Panc1 (cell line): ENCODE data around the gene ULK3. TPM values are rescaled to one million over a fixed set of nuclear protein-coding genes. Genes with fewer than 3 reads are reported as not detected.

Experiments used
- ATAC-seq: fragments of 200-7000 bp; cut with Tn5 transposase; 2 replicates; pipeline ENCODE4 v1.9.1; 2020; ENCODE audit warnings: mild to moderate bottlenecking, moderate library complexity
- BruUV-seq: library from RNA; stranded (reverse); fragments of 400-500 nt; replicated peaks from 2 replicates; lab custom pipeline; 2021; lab: Mats Ljungman, UMichigan
- CTCF ChIA-PET: fragments of 300-600 bp; sonication (Branson Sonifier 250); formaldehyde crosslinking; loops from one replicate; lab custom pipeline; 2022; ENCODE audit warnings: antibody characterized with exemption; lab: Charles Lee
- POLR2A ChIA-PET: fragments of 300-600 bp; sonication (Branson Sonifier 250); formaldehyde crosslinking; loops from one replicate; lab custom pipeline; 2022; ENCODE audit warnings: antibody characterized with exemption; lab: Charles Lee
- DNase-seq: peaks from one replicate; pipeline ENCODE4 v3.0.0-alpha.2; 2010; ENCODE audit warnings: low read depth, low spot score
- H3K27ac ChIP-seq: 2 replicates; pipeline ENCODE4 v1.5.1; 2011; ENCODE audit warnings: mild to moderate bottlenecking, low read length, inconsistent platforms
- H3K27me3 ChIP-seq: fragments of 200-500 bp; sonication (Bioruptor generic); 2 replicates; pipeline ENCODE4 v1.6.0; 2014; ENCODE audit warnings: low read length, inconsistent platforms; ENCODE audit not compliant: control insufficient read depth, insufficient read depth
- H3K36me3 ChIP-seq: fragments of 200-500 bp; sonication (Bioruptor generic); 2 replicates; pipeline ENCODE4 v1.5.1; 2014; ENCODE audit warnings: inconsistent platforms, mild to moderate bottlenecking, low read length, moderate library complexity; ENCODE audit not compliant: control insufficient read depth, insufficient read depth
- H3K4me1 ChIP-seq: 2 replicates; pipeline ENCODE4 v1.5.1; 2011; ENCODE audit warnings: inconsistent platforms, mild to moderate bottlenecking, low read length, moderate library complexity; ENCODE audit not compliant: control insufficient read depth, insufficient read depth
- H3K4me3 ChIP-seq, 2 experiments: 2 replicates each; pipeline ENCODE4 v1.5.1; 2011 to 2012; ENCODE audit warnings: low read depth in 2 of 2, low read length in 2 of 2, mild to moderate bottlenecking in 2 of 2, inconsistent platforms in 1 of 2, moderate library complexity in 1 of 2
- H3K9me3 ChIP-seq: fragments of 200-500 bp; sonication (Bioruptor generic); 2 replicates; pipeline ENCODE4 v1.5.1; 2014; ENCODE audit warnings: low read depth, mild to moderate bottlenecking, inconsistent platforms, low read length, moderate library complexity; ENCODE audit not compliant: control insufficient read depth, insufficient read depth
- POLR2AphosphoS5 ChIP-seq: IDR thresholded peaks from 2 replicates; pipeline ENCODE4 v1.6.1; 2012; ENCODE audit warnings: mild to moderate bottlenecking, low read depth, low read length, moderate library complexity
- REST ChIP-seq, 2 experiments: IDR thresholded peaks; 2 replicates each; pipeline ENCODE4 v1.6.1; 2011 to 2012; ENCODE audit warnings: low read depth in 2 of 2, control low read depth in 1 of 2, low read length in 1 of 2, mild to moderate bottlenecking in 1 of 2, moderate library complexity in 1 of 2; ENCODE audit not compliant: insufficient read depth in 1 of 2
- SIN3A ChIP-seq: IDR thresholded peaks from 2 replicates; pipeline ENCODE4 v1.6.1; 2012; ENCODE audit warnings: low read depth, mild to moderate bottlenecking, low read length, moderate library complexity, borderline replicate concordance; ENCODE audit not compliant: insufficient read depth
- TCF7L2 ChIP-seq: IDR thresholded peaks from 2 replicates; pipeline ENCODE4 v1.6.1; 2011; ENCODE audit warnings: mild to moderate bottlenecking, low read depth, low read length, inconsistent platforms
- in situ Hi-C: cut with HindIII; loops from 2 replicates; pipeline ENCODE4 v1.10.0; 2016; ENCODE audit warnings: low sequenced_read_pairs, low pct_unique_long_range_greater_than_20kb
- intact Hi-C: fragments of 100-400 bp; cut with micrococcal nuclease; formaldehyde crosslinking; loops from one replicate; pipeline ENCODE4 v1.10.0; 2022; ENCODE audit not compliant: unreplicated experiment
- total RNA-seq: library from RNA; stranded (reverse); gene quantifications from one replicate; pipeline ENCODE4 v1.2.1, GENCODE V29; 2021; ENCODE audit not compliant: unreplicated experiment
- TF ChIP-seq, protein P1 (sequence below): fragments of 450-650 bp; IDR thresholded peaks from 2 replicates; pipeline ENCODE4 v1.5.1; 2017; ENCODE audit warnings: mild to moderate bottlenecking

ULK3 gene
- total RNA-seq, 1 experiment from 2014 or later = 73.3 TPM

- Histone ChIP-seq H3K4me1 (no peaks in the 10 kb centered on the region), H3K4me3 (no peak overlapping the region), H3K36me3 (no peaks in the 10 kb centered on the region), H3K27ac (no peak overlapping the region), H3K27me3 (no peaks in the 10 kb centered on the region), H3K9me3 (no peaks in the 10 kb centered on the region)
- intact Hi-C loops (no loop called here), in situ Hi-C loops (no loop called here)
- TF ChIP-seq TCF7L2 (no peak), REST (IDR thresholded peaks at IDR 0.05; ENCODE audit: insufficient read depth in 1 of 2, low read depth in 2 of 2, low read length in 1 of 2) (no peak), POLR2AphosphoS5 (no peak), SIN3A (no peak)
- TF ChIP-seq, protein P1, sequence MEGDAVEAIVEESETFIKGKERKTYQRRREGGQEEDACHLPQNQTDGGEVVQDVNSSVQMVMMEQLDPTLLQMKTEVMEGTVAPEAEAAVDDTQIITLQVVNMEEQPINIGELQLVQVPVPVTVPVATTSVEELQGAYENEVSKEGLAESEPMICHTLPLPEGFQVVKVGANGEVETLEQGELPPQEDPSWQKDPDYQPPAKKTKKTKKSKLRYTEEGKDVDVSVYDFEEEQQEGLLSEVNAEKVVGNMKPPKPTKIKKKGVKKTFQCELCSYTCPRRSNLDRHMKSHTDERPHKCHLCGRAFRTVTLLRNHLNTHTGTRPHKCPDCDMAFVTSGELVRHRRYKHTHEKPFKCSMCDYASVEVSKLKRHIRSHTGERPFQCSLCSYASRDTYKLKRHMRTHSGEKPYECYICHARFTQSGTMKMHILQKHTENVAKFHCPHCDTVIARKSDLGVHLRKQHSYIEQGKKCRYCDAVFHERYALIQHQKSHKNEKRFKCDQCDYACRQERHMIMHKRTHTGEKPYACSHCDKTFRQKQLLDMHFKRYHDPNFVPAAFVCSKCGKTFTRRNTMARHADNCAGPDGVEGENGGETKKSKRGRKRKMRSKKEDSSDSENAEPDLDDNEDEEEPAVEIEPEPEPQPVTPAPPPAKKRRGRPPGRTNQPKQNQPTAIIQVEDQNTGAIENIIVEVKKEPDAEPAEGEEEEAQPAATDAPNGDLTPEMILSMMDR = no peak
- BruUV-seq = no TSS peak
- DNase-seq = no peak
- ATAC-seq = no peak
- POLR2A ChIA-PET = no interaction called here
- CTCF ChIA-PET = no interaction called here
Measured at GRCh38 chr15:74809242-74809641, 33.7 kb downstream of the ULK3 start.

GRCh38 chr15:74808840-74809229, 34.1 kb downstream of the ULK3 start:
- Histone ChIP-seq H3K27me3 (no peaks in the 10 kb centered on the region), H3K9me3 (no peaks in the 10 kb centered on the region), H3K27ac (no peak overlapping the region), H3K4me1 (no peaks in the 10 kb centered on the region), H3K36me3 (no peaks in the 10 kb centered on the region), H3K4me3 (no peak overlapping the region)
- BruUV-seq = no TSS peak
- POLR2A ChIA-PET = no interaction called here
- intact Hi-C loops (no loop called here), in situ Hi-C loops (no loop called here)
- no peak for TF ChIP-seq REST (IDR thresholded peaks at IDR 0.05; ENCODE audit: insufficient read depth in 1 of 2, low read depth in 2 of 2, low read length in 1 of 2)
- TF ChIP-seq TCF7L2 = no peak
- TF ChIP-seq SIN3A = no peak
- no peak for TF ChIP-seq POLR2AphosphoS5
- TF ChIP-seq, protein P1 = no peak
- CTCF ChIA-PET = interaction anchor here (0.5 kb wide), 1 partner anchor 47 kb away, joined by 3 read pairs; no protein-coding TSS in a partner anchor
- no peak for DNase-seq
- no peak for ATAC-seq
